Stimulated activated CD4-positive, alpha-beta T cell treated with anti-CD3 and anti-CD28 coated beads, TNF-alpha, amount 100 ng/mL, for 48 hours (primary cell): ENCODE results near the gene ZNF578.
"Not testable (repeated sequence)": the region's sequence is repeated elsewhere in the genome, so short reads cannot be mapped to it uniquely, and the experiment has no call there.

Source experiments
- DNase-seq, 3 donors: peaks; one replicate each; pipeline ENCODE4 v3.0.0-alpha.2; 2020; ENCODE audit warnings: low read depth in 3 of 3

ZNF578 gene

DNA sequence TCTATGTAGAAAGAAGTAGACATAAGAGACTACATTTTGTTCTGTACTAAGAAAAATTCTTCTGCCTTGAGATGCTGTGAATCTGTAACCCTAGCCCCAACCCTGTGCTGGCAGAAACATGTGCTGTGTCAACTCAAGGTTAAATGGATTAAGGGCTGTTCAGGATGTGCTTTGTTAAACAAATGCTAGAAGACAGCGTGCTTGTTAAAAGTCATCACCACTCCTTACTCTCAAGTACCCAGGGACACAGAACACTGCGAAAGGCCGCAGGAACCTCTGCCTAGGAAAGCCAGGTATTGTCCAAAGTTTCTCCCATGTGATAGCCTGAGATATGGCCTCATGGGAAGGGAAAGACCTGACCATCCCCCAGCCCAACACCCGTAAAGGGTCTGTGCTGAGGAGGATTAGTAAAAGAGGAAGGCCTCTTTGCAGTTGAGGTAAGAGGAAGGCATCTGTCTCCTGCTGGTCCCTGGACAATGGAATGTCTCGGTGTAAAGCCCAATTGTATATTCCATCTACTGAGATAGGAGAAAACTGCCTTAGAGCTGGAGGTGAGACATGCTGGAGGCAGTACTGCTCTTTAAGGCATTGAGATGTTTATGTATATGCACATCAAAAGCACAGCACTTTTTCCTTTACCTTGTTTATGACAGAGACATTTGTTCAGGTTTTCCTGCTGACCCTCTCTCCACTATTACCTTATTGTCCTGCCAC is 105.5 kb downstream of the ZNF578 start:
- DNase-seq, result not testable (repeated sequence)

DNA sequence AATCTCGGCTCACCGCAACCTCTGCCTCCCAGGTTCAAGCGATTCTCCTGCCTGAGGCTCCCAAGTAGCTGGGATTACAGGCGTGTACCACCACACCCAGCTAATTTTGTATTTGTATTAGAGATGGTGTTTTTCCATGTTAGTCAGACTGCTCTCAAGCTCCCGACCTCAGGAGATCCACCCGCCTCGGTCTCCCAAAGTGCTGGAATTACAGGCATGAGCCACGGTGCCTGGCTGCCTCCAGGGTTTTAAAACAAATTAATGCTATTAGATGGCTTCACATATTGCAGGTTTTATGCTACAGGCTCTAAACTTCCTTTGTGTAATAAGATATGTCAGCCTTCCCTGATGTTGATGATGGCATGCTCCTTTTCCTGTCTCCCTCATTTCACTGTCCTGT is 108.3 kb downstream of the ZNF578 start:
- DNase-seq, result not testable (repeated sequence)
